ENCODE measurements around the gene HS6ST3.
A peak's percentile ranks its signal among the peaks of the same experiment; 100 is the strongest.

Gene HS6ST3

GRCh38 chr13:96199315-96199714 lies 109.4 kb downstream of the HS6ST3 start:
- DNase-seq (ENCODE audit: low spot score) = no peak

- no peak for DNase-seq (ENCODE audit: low spot score)
Measured at GRCh38 chr13:96200810-96201209, 110.9 kb downstream of the HS6ST3 start.

- no peak for DNase-seq (ENCODE audit: low spot score)
Measured at GRCh38 chr13:96202315-96202714, 112.4 kb downstream of the HS6ST3 start.

GRCh38 chr13:96203471-96203870 lies 113.6 kb downstream of the HS6ST3 start:
- no peak for DNase-seq (ENCODE audit: low spot score)

GRCh38 chr13:96214824-96215445 lies 125.0 kb downstream of the HS6ST3 start:
- DNase-seq (ENCODE audit: low spot score) = no peak

GRCh38 chr13:96216543-96216942 lies 126.6 kb downstream of the HS6ST3 start:
- DNase-seq (ENCODE audit: low spot score) = no peak

- DNase-seq (ENCODE audit: low spot score) = no peak
Measured at GRCh38 chr13:96218475-96218874, 128.6 kb downstream of the HS6ST3 start.

GRCh38 chr13:96221471-96221870 lies 131.6 kb downstream of the HS6ST3 start:
- DNase-seq (ENCODE audit: low spot score) = no peak

- DNase-seq (ENCODE audit: low spot score) = no peak
Measured at GRCh38 chr13:96223231-96223630, 133.3 kb downstream of the HS6ST3 start.

- DNase-seq (ENCODE audit: low spot score) = peak; percentile 16
Measured at GRCh38 chr13:96229356-96229755, 139.4 kb downstream of the HS6ST3 start.

GRCh38 chr13:96238241-96238640 lies 148.3 kb downstream of the HS6ST3 start:
- DNase-seq (ENCODE audit: low spot score) = no peak

GRCh38 chr13:96238861-96239260 lies 149.0 kb downstream of the HS6ST3 start:
- peak; percentile 3 for DNase-seq (ENCODE audit: low spot score)

GRCh38 chr13:96243376-96243775 lies 153.5 kb downstream of the HS6ST3 start:
- no peak for DNase-seq (ENCODE audit: low spot score)

GRCh38 chr13:96248103-96248502 lies 158.2 kb downstream of the HS6ST3 start:
- no peak for DNase-seq (ENCODE audit: low spot score)

GRCh38 chr13:96248996-96249395 lies 159.1 kb downstream of the HS6ST3 start:
- DNase-seq (ENCODE audit: low spot score) = no peak

GRCh38 chr13:96252903-96253302 lies 163.0 kb downstream of the HS6ST3 start:
- DNase-seq (ENCODE audit: low spot score) = no peak

GRCh38 chr13:96273196-96273595 lies 183.3 kb downstream of the HS6ST3 start:
- no peak for DNase-seq (ENCODE audit: low spot score)

- no peak for DNase-seq (ENCODE audit: low spot score)
Measured at GRCh38 chr13:96274046-96274445, 184.1 kb downstream of the HS6ST3 start.

- DNase-seq (ENCODE audit: low spot score) = no peak
Measured at GRCh38 chr13:96279904-96280303, 190.0 kb downstream of the HS6ST3 start.

GRCh38 chr13:96284971-96285370 lies 195.1 kb downstream of the HS6ST3 start:
- DNase-seq (ENCODE audit: low spot score) = no peak

GRCh38 chr13:96285729-96286128 lies 195.8 kb downstream of the HS6ST3 start:
- DNase-seq (ENCODE audit: low spot score) = no peak

- DNase-seq (ENCODE audit: low spot score) = no peak
Measured at GRCh38 chr13:96294930-96295881, 205.3 kb downstream of the HS6ST3 start.

GRCh38 chr13:96297360-96297759 lies 207.5 kb downstream of the HS6ST3 start:
- no peak for DNase-seq (ENCODE audit: low spot score)

Data from SW480 (cell line).